ENCODE data around the gene PDCD1LG2. TPM values are rescaled to one million over a fixed set of nuclear protein-coding genes. Genes with fewer than 3 reads are reported as not detected.

Gene PDCD1LG2
- total RNA-seq, 4 donors from 2014 or later = 0.27 to 0.64 TPM; not detected in 2

DNA sequence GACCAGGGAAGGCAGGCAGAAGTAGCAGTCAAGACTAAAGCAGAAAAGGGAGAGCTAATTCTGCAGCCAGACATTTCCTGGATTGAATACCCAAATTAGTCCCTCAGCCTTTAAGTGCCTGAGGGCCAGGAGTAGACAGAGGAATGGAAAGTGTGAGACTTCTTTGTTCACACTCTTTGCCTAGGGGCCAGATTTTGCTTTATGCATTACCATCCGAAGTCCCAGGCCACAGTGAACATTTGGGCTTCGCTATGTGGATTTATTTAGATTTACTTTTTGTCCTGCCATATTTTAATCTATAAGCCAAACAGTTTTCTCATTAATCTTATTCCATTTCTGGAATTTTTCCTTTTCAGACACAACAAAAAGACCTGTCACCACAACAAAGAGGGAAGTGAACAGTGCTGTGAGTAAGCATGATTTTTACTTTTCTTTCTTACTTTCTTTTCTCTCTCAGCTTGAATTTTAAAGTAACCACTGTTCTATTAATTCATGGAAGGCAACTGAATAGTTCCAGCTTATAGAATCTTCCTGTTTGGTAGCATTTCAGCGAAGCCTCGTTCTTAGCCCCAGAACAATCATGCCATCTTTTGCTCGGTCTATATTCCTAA is 52.6 kb downstream of the PDCD1LG2 start:
- Histone ChIP-seq H3K9me3 (no peaks in the 10 kb centered on the region), H3K4me1 (no peaks in the 10 kb centered on the region), H3K27me3 (no peaks in the 10 kb centered on the region), H3K36me3 (no peaks in the 10 kb centered on the region), H3K4me3 (no peak overlapping the region), H3K27ac (no peak overlapping the region)
- TF ChIP-seq POLR2A (IDR thresholded peaks at IDR 0.05) (no peak), POLR2AphosphoS5 (IDR thresholded peaks at IDR 0.05) (no peak), CTCF (IDR thresholded peaks at IDR 0.05) (no peak), EP300 (IDR thresholded peaks at IDR 0.05; ENCODE audit: low read depth) (no peak)
- in situ Hi-C loops (cut with MboI; ENCODE audit: low pct_ligation_motif_present in 1 of 4, low pct_unique_long_range_greater_than_20kb in 1 of 4, low sequenced_read_pairs in 3 of 4) (no loop called here), intact Hi-C loops (cut with DNase I; ENCODE audit: low total_unique reads) (no loop called here)
- DNase-seq = no peak
- 59 to 89% methylated on average over 4 to 5 of the region's 5 CpGs for WGBS, 2 donors (ENCODE audit: low coverage in 1 of 2)

- in situ Hi-C loops (cut with MboI; ENCODE audit: low pct_ligation_motif_present in 1 of 4, low pct_unique_long_range_greater_than_20kb in 1 of 4, low sequenced_read_pairs in 3 of 4) = no loop called here
Measured at GRCh38 chr9:5563417-5563815, 53.1 kb downstream of the PDCD1LG2 start.

GRCh38 chr9:5563886-5564285 is 53.6 kb downstream of the PDCD1LG2 start:
- no peaks in the 10 kb centered on the region for H3K36me3 ChIP-seq
- H3K4me3 ChIP-seq = no peak overlapping the region
- in situ Hi-C loops (cut with MboI; ENCODE audit: low pct_ligation_motif_present in 1 of 4, low pct_unique_long_range_greater_than_20kb in 1 of 4, low sequenced_read_pairs in 3 of 4) = no loop called here
- H3K9me3 ChIP-seq = no peaks in the 10 kb centered on the region
- no peak overlapping the region for H3K27ac ChIP-seq
- DNase-seq = no peak
- no peaks in the 10 kb centered on the region for H3K27me3 ChIP-seq
- H3K4me1 ChIP-seq = no peaks in the 10 kb centered on the region
- TF ChIP-seq POLR2AphosphoS5 (IDR thresholded peaks at IDR 0.05) = no peak
- no peak for TF ChIP-seq CTCF (IDR thresholded peaks at IDR 0.05)
- TF ChIP-seq POLR2A (IDR thresholded peaks at IDR 0.05) = no peak
- no peak for TF ChIP-seq EP300 (IDR thresholded peaks at IDR 0.05; ENCODE audit: low read depth)
- intact Hi-C loops (cut with DNase I; ENCODE audit: low total_unique reads) = no loop called here

More at GRCh38 chr9:5563417-5563815, 53.1 kb downstream of the PDCD1LG2 start:
- no peaks in the 10 kb centered on the region for H3K27me3 ChIP-seq
- TF ChIP-seq CTCF (IDR thresholded peaks at IDR 0.05) = no peak
- TF ChIP-seq EP300 (IDR thresholded peaks at IDR 0.05; ENCODE audit: low read depth) = no peak
- no peak for TF ChIP-seq POLR2AphosphoS5 (IDR thresholded peaks at IDR 0.05)
- no peak for TF ChIP-seq POLR2A (IDR thresholded peaks at IDR 0.05)
- no peak for DNase-seq
- no peaks in the 10 kb centered on the region for H3K4me1 ChIP-seq
- H3K36me3 ChIP-seq = no peaks in the 10 kb centered on the region
- 90% methylated on average over 2 of the region's 2 CpGs; no CpG with 5 or more reads in 1 of the 2 donors for WGBS, 2 donors (ENCODE audit: low coverage in 1 of 2)
- H3K9me3 ChIP-seq = no peaks in the 10 kb centered on the region
- intact Hi-C loops (cut with DNase I; ENCODE audit: low total_unique reads) = no loop called here
- no peak overlapping the region for H3K4me3 ChIP-seq
- H3K27ac ChIP-seq = no peak overlapping the region

DNA sequence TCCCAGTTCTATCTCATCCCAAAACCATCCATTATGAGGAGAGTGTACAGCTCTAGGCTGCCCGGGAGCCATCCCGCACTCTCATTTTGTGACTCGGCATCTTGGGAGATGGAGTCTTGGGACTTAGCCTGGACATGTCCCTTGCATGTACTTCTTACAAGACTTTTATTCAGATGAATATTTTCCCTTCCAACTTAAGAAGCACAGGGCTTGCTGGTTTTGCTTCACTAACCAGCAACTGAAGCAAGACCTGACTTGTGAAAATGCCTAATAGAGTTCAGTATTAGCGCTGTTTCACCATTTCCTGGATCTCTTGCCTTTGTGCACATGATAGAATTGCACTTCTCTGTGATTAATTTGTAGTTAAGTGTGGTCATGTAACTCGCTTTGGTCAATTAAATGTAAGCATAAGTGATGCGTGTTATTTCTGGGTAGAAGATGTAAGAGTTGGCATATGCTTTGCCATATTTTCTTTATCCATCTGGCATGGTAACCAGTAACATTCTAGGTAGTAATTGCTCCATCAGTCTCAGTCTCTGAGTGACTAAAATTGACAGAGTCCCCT is 55.8 kb downstream of the PDCD1LG2 start:
- Histone ChIP-seq H3K4me3 (no peak overlapping the region), H3K27me3 (no peaks in the 10 kb centered on the region), H3K9me3 (no peaks in the 10 kb centered on the region), H3K27ac (no peak overlapping the region), H3K4me1 (no peaks in the 10 kb centered on the region), H3K36me3 (no peaks in the 10 kb centered on the region)
- in situ Hi-C loops (cut with MboI; ENCODE audit: low pct_ligation_motif_present in 1 of 4, low pct_unique_long_range_greater_than_20kb in 1 of 4, low sequenced_read_pairs in 3 of 4) (no loop called here), intact Hi-C loops (cut with DNase I; ENCODE audit: low total_unique reads) (no loop called here)
- no peak for DNase-seq
- WGBS, 2 donors (ENCODE audit: low coverage in 1 of 2) = 84 to 89% methylated on average over 5 to 6 of the region's 6 CpGs
- no peak for TF ChIP-seq EP300 (IDR thresholded peaks at IDR 0.05; ENCODE audit: low read depth)
- no peak for TF ChIP-seq POLR2AphosphoS5 (IDR thresholded peaks at IDR 0.05)
- no peak for TF ChIP-seq CTCF (IDR thresholded peaks at IDR 0.05)
- no peak for TF ChIP-seq POLR2A (IDR thresholded peaks at IDR 0.05)
